Stimulated activated CD4-positive, alpha-beta T cell treated with anti-CD3 and anti-CD28 coated beads, Interleukin-2, amount 100 ng/mL, for 24 hours (primary cell): ENCODE results near the gene CLSTN3.
"Not testable (repeated sequence)": the region's sequence is repeated elsewhere in the genome, so short reads cannot be mapped to it uniquely, and the experiment has no call there.

ENCODE experiments used
- DNase-seq, 2 donors: peaks; one replicate each; pipeline ENCODE4 v3.0.0-alpha.2; 2020

The CLSTN3 gene

GRCh38 chr12:7106082-7106481 lies 24.1 kb upstream of the CLSTN3 start:
- DNase-seq = no peak

GRCh38 chr12:7107181-7107580 lies 23.0 kb upstream of the CLSTN3 start:
- DNase-seq = not testable (repeated sequence)

- DNase-seq = no peak
Observed at GRCh38 chr12:7107636-7108002, 22.6 kb upstream of the CLSTN3 start.

- DNase-seq = peak; percentile 72 to 81
Observed at GRCh38 chr12:7108003-7108795, 22.0 kb upstream of the CLSTN3 start.

GRCh38 chr12:7108796-7109571 lies 21.2 kb upstream of the CLSTN3 start, which contains the start of gene C1RL:
TSS of gene C1RL (minus strand) at chr12:7109214. CDS start at chr12:7109180, 34 bp downstream.
- DNase-seq = peak; percentile 90 to 93

- no peak for DNase-seq
Observed at GRCh38 chr12:7109572-7109920, 20.6 kb upstream of the CLSTN3 start.

- DNase-seq = no peak
Observed at GRCh38 chr12:7110661-7111060, 19.5 kb upstream of the CLSTN3 start.

- DNase-seq = no peak
Observed at GRCh38 chr12:7112041-7112440, 18.1 kb upstream of the CLSTN3 start.

GRCh38 chr12:7113389-7113871 lies 16.7 kb upstream of the CLSTN3 start:
- DNase-seq = peak; percentile 29 to 42

GRCh38 chr12:7114008-7114407 lies 16.2 kb upstream of the CLSTN3 start:
- no peak for DNase-seq

- no peak for DNase-seq
Observed at GRCh38 chr12:7114851-7115250, 15.3 kb upstream of the CLSTN3 start.

GRCh38 chr12:7116196-7116595 lies 14.0 kb upstream of the CLSTN3 start:
- DNase-seq = no peak

- DNase-seq = no peak
Observed at GRCh38 chr12:7116916-7117315, 13.3 kb upstream of the CLSTN3 start.

GRCh38 chr12:7117670-7118069 lies 12.5 kb upstream of the CLSTN3 start:
- no peak for DNase-seq

- no peak for DNase-seq
Observed at GRCh38 chr12:7118881-7119280, 11.3 kb upstream of the CLSTN3 start.

- no peak for DNase-seq
Observed at GRCh38 chr12:7120166-7120565, 10.0 kb upstream of the CLSTN3 start.

GRCh38 chr12:7121324-7121723 lies 8.8 kb upstream of the CLSTN3 start:
- no peak for DNase-seq

GRCh38 chr12:7122811-7123769 lies 7.1 kb upstream of the CLSTN3 start:
- DNase-seq = no peak

GRCh38 chr12:7123806-7124522 lies 6.2 kb upstream of the CLSTN3 start:
- DNase-seq = no peak

- no peak for DNase-seq
Observed at GRCh38 chr12:7125632-7126227, 4.4 kb upstream of the CLSTN3 start.

GRCh38 chr12:7127916-7128626 lies 2.1 kb upstream of the CLSTN3 start:
- no peak for DNase-seq
